Fibroblast of pulmonary artery (primary cell): ENCODE measurements around the gene MOGAT3.
A peak's percentile ranks its signal among the peaks of the same experiment; 100 is the strongest.

Source experiments
- DNase-seq: peaks from one replicate; pipeline ENCODE4 v3.0.0-alpha.2; 2010; ENCODE audit warnings: low read depth
- H3K4me3 ChIP-seq: replicated peaks from 2 replicates; pipeline ENCODE4 v1.5.1; 2011; ENCODE audit warnings: low read depth, mild to moderate bottlenecking, control low read depth, low read length, moderate library complexity
- TF ChIP-seq, protein P1 (sequence below): IDR thresholded peaks from 2 replicates; pipeline ENCODE4 v1.5.1; 2011; ENCODE audit warnings: mild to moderate bottlenecking, control low read depth, low read length, inconsistent platforms; ENCODE audit errors: missing control alignments

Gene MOGAT3, protein sequence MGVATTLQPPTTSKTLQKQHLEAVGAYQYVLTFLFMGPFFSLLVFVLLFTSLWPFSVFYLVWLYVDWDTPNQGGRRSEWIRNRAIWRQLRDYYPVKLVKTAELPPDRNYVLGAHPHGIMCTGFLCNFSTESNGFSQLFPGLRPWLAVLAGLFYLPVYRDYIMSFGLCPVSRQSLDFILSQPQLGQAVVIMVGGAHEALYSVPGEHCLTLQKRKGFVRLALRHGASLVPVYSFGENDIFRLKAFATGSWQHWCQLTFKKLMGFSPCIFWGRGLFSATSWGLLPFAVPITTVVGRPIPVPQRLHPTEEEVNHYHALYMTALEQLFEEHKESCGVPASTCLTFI

DNA sequence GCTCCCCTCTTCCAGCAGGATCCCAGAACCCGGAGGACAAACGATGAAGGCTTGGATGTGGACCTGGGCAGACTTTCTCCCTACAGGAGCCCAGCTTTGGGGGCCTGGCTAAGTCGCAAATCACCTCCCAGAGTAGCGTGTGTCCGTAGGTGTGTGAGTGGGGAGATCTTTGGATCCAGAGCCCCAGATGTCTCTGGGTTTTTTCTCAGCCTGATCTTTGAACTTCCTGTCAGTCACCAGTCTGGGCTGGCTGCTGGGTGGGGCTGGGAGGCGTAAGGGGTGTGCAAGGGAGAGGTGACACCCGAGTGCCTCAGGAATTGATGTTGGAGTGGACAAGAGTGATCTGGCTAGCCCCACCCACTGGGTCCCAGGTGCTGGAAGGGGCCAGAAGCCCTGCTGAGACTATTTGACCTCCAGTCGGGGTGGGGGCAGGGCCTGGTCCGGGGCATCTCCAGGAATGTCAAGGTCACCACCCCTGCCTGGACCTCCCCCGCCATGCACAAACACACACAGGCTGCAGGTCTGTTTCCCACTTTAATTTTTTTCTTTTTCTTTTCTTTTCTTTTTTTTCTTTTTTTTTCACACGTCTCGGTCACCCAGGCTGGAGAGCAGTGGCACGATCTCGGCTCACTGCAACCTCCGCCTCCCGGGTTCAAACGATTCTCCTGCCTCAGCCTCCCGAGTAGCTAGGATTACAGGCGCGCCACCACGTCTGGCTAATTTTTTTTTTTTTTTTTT is at the start of gene MOGAT3:
TSS of gene MOGAT3 (minus strand) at position 175 of the 738 bp plus-strand sequence. CDS start 182 bp downstream, outside the sequence.
- H3K4me3 ChIP-seq: no peak within 1 kb of the TSS
- TF ChIP-seq, protein P1, sequence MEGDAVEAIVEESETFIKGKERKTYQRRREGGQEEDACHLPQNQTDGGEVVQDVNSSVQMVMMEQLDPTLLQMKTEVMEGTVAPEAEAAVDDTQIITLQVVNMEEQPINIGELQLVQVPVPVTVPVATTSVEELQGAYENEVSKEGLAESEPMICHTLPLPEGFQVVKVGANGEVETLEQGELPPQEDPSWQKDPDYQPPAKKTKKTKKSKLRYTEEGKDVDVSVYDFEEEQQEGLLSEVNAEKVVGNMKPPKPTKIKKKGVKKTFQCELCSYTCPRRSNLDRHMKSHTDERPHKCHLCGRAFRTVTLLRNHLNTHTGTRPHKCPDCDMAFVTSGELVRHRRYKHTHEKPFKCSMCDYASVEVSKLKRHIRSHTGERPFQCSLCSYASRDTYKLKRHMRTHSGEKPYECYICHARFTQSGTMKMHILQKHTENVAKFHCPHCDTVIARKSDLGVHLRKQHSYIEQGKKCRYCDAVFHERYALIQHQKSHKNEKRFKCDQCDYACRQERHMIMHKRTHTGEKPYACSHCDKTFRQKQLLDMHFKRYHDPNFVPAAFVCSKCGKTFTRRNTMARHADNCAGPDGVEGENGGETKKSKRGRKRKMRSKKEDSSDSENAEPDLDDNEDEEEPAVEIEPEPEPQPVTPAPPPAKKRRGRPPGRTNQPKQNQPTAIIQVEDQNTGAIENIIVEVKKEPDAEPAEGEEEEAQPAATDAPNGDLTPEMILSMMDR: no peak
- no peak for DNase-seq

DNA sequence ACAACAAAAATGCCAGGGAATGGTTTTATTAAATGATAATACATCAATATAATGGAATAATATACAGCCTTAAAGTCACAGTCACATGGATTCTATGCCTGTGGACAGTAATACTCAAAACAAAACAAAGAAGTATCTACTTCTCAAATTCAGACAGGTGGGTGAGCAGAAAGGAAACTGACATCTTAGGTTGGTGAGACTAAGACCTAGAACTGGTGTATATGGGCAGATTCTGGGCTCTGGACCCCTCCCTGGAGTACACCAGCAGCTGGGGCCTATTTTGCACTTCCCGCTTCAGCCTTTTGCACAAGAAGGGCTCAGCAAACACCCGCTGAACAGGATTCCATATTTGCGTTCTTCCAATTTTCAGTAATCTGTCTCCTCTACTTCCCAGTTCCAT is 49.5 kb upstream of the MOGAT3 start:
- DNase-seq: no peak
- TF ChIP-seq, protein P1: no peak

DNA sequence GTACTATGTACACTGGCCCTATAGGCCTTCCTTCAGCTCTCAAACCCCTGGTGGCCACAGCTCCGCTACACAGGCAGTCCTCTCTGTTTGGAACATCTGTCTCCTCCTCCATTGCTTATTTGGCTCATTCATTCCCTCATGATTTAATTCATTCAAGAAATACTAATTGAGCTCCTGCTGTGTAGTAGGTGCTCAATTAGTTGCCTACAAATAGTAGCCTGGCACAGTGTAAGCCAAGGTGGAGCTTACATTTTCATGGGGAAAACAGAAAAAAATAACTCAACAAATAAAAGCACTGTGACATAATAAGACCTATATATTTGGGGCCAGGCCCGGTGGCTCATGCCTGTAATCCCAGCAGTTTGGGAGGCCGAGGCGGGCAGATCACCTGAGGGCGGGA is 47.4 kb upstream of the MOGAT3 start:
- no peak overlapping the region for H3K4me3 ChIP-seq
- DNase-seq: no peak
- TF ChIP-seq, protein P1: no peak

More for the DNA sequence above, 49.5 kb upstream of the MOGAT3 start:
- H3K4me3 ChIP-seq: no peak overlapping the region

DNA sequence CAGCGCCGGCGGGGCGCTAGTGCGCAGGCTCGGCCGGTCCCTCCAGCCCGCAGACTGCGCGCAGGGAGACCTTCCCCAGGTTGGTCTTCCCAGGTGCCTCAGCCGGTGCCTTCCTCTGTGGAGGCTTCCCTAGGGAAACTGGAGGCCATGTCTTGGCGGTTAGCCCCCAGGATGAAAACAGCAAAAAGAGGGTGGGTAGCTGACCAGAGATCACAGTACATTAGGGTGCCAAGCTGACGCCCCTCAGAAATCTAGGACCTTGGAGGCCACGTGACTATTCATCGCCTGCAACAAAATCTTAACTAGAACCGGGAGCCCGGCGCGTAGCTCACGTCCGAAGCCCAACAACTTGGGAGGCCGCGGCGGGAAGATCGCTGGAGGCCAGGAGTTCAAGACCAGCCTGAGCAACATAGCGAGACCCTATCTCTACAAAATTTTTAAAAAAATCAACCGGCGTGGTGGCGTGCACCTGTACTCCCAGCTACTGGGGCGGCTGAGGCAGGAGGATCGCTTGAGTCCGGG is 44.4 kb upstream of the MOGAT3 start:
- DNase-seq: no peak
- H3K4me3 ChIP-seq: peak overlapping the region; percentile 99
- TF ChIP-seq, protein P1: no peak

DNA sequence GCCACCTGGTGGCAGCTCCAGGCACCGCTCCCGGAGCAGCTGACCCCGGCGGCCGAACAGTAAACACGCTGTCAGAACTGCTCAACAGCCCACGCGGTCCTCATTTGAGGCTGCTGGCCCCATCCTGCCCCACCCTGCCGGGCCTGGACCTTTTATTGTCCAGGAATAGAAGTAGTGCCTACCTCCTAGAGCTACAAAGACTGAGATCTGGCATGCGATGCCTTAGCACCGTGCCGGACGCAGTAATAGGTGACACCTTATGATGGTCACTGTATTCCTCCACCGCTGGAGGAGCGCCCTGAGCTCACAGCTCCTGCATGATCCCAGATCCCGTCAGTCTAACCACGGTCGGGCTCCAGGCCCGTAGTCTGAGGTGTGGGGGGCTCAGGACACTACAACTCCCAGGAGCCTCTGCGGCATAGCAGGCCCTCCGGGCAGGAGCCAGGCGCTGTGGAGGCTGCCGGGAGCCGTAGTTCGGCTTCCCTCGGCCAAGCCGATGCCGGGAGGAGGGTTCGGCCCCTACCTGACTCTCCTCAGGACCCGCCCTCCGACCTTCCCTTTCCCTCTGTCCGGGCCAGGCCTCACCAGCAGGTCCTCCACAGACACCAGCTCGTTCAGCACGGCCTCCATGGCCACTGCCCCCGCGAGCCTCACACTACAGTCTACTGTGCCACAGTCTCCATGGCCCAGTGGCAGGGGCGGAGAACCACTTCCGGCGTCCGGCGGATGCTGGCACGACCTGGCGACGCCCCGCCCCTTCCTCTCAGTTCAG is 43.7 kb upstream of the MOGAT3 start, which contains the start of gene FIS1:
TSS of gene FIS1 (minus strand) at position 707 of the 772 bp plus-strand sequence. CDS start at position 630, 77 bp downstream.
- DNase-seq: peak; percentile 89
- peak within 1 kb of the TSS; percentile 99 for H3K4me3 ChIP-seq
- TF ChIP-seq, protein P1: peak; percentile 77

DNA sequence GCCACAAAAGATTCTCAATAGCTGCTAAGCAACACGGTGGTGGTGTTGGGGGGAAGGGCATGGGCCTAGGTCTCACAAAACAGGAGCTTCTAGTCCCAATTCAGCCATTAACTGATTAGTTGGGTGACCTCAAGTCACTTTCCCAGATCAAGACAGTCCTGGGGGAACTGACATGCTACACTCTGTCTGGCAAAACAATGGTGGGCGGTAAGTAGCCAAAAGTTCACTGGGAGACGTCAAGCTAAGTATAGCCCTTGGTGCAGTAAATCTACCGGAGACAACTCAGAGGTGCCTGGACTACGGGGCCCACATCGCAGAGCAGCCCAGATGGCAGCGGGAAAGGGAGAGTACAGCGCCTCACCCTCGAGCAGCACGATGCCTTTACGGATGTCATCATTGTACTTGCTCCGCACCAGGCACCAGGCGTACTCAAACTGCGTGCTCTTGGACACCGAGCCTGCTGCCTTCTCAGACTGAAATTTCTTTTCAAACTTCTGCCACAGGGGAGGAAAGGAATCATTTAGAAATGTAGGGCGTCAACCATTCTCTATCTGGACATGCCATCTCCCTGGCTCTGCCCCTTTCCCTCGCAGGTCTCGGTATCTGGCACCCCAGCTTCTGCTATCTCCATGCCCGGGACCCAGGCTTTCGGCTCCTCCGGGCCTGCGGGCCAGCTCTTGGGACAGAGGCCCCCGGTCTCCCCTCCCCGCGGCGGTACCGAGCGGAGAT is 43.0 kb upstream of the MOGAT3 start:
- DNase-seq: peak; percentile 35
- peak overlapping the region; percentile 99 for H3K4me3 ChIP-seq
- TF ChIP-seq, protein P1: no peak
